B cell (primary cell): Measurements from ENCODE around the gene CEL. TPM values are rescaled to one million over a fixed set of nuclear protein-coding genes. Genes with fewer than 3 reads are reported as not detected.

Source experiments
- ATAC-seq: fragments of 200-7000 bp; cut with Tn5 transposase; one replicate; pipeline ENCODE4 v1.10.0; 2021; ENCODE audit warnings: low read depth, mild to moderate bottlenecking, moderate number of reproducible peaks, moderate library complexity
- CTCF ChIA-PET: fragments of 350-600 bp; sonication (Branson Sonifier 250); formaldehyde crosslinking; loops from one replicate; lab custom pipeline; 2021; ENCODE audit warnings: antibody characterized with exemption, inconsistent platforms; lab: Charles Lee
- POLR2A ChIA-PET: fragments of 350-600 bp; sonication (Branson Sonifier 250); formaldehyde crosslinking; loops from one replicate; lab custom pipeline; 2021; ENCODE audit warnings: antibody characterized with exemption; lab: Charles Lee
- DNase-seq: peaks from one replicate; pipeline ENCODE4 v3.0.0; 2013
- H2AFZ ChIP-seq: 2 replicates; pipeline ENCODE4 v1.6.1; 2012; ENCODE audit warnings: mild to moderate bottlenecking, low read depth, low read length; ENCODE audit not compliant: insufficient read depth, poor library complexity, severe bottlenecking
- H3K27ac ChIP-seq, 2 donors: 1 replicate in 1 of 2; 2 replicates in 1 of 2; pipeline ENCODE4 v1.5.1; 2012 to 2013; ENCODE audit warnings: low read length in 2 of 2, mild to moderate bottlenecking in 2 of 2, moderate library complexity in 1 of 2
- H3K27me3 ChIP-seq, 4 experiments: fragments of 200-600 bp in 1 of 4; sonication (generic) in 1 of 4; replicated peaks in 1 of 4; 1 replicate in 2 of 4; 2 replicates in 2 of 4; pipeline versions ENCODE4 v1.6.1 to v1.7.0; 2013 to 2016; ENCODE audit warnings: low read length in 3 of 4, mild to moderate bottlenecking in 2 of 4, mixed read lengths in 1 of 4, moderate library complexity in 1 of 4; ENCODE audit not compliant: insufficient read depth in 4 of 4, control insufficient read depth in 3 of 4; ENCODE audit errors: control extremely low read depth in 1 of 4
- H3K36me3 ChIP-seq, 2 experiments: replicated peaks in 1 of 2; 1 replicate in 1 of 2; 2 replicates in 1 of 2; pipeline versions ENCODE4 v1.6.1 to v1.7.1; 2013; ENCODE audit warnings: low read length in 1 of 2; ENCODE audit not compliant: insufficient read depth in 2 of 2, control insufficient read depth in 1 of 2; ENCODE audit errors: control extremely low read depth in 1 of 2, extremely low read depth in 1 of 2
- H3K4me1 ChIP-seq, 2 donors: fragments of 200-600 bp in 1 of 2; sonication (generic) in 1 of 2; 1 replicate in 1 of 2; 2 replicates in 1 of 2; pipeline versions ENCODE4 v1.5.1 to v1.6.1; 2013 to 2017; ENCODE audit warnings: low read length in 2 of 2; ENCODE audit not compliant: control insufficient read depth in 2 of 2, insufficient read depth in 2 of 2
- H3K4me2 ChIP-seq: replicated peaks from 2 replicates; pipeline ENCODE3; 2012; ENCODE audit warnings: mild to moderate bottlenecking, low read depth, low read length; ENCODE audit not compliant: poor library complexity, severe bottlenecking
- H3K4me3 ChIP-seq, 5 experiments: fragments of 200-600 bp in 1 of 5; sonication (generic) in 1 of 5; 1 replicate in 3 of 5; 2 replicates in 2 of 5; pipeline versions ENCODE4 v1.5.1 to v1.7.0; 2011 to 2016; ENCODE audit warnings: low read length in 4 of 5, mild to moderate bottlenecking in 4 of 5, low read depth in 2 of 5, control low read depth in 1 of 5, moderate library complexity in 1 of 5; ENCODE audit not compliant: insufficient read depth in 1 of 5; ENCODE audit errors: control extremely low read depth in 1 of 5, extremely low read depth in 1 of 5
- H3K79me2 ChIP-seq: fragments of 200-600 bp; sonication (generic); one replicate; pipeline ENCODE4 v1.6.0; 2016; ENCODE audit warnings: low read length; ENCODE audit not compliant: control insufficient read depth, insufficient read depth
- H3K9ac ChIP-seq: fragments of 200-600 bp; sonication (generic); 2 replicates; pipeline ENCODE4 v1.6.1; 2017; ENCODE audit warnings: mild to moderate bottlenecking, low read length, moderate library complexity
- H3K9me3 ChIP-seq, 3 donors: one replicate each; pipeline versions ENCODE4 v1.6.1 to v1.7.1; 2013; ENCODE audit warnings: low read length in 2 of 3; ENCODE audit not compliant: control insufficient read depth in 2 of 3, insufficient read depth in 1 of 3; ENCODE audit errors: control extremely low read depth in 1 of 3
- H4K20me1 ChIP-seq: 2 replicates; pipeline ENCODE4 v1.6.0; 2012; ENCODE audit warnings: mild to moderate bottlenecking, low read length; ENCODE audit not compliant: insufficient read depth, control insufficient read depth, poor library complexity, severe bottlenecking
- H3K27ac Mint-ChIP-seq: one replicate; pipeline ENCODE4 v1.8.0; 2021; ENCODE audit warnings: mixed read lengths
- H3K27me3 Mint-ChIP-seq: one replicate; pipeline ENCODE4 v1.8.0; 2021; ENCODE audit warnings: mixed read lengths
- H3K4me1 Mint-ChIP-seq: one replicate; pipeline ENCODE4 v1.8.0; 2021; ENCODE audit warnings: mixed read lengths
- H3K4me3 Mint-ChIP-seq: one replicate; pipeline ENCODE4 v1.8.0; 2021; ENCODE audit warnings: mixed read lengths
- H3K9me3 Mint-ChIP-seq: one replicate; pipeline ENCODE4 v1.8.0; 2022; ENCODE audit warnings: mixed read lengths; ENCODE audit not compliant: insufficient read depth
- CTCF ChIP-seq: fragments of 200-600 bp; IDR thresholded peaks from one replicate; pipeline ENCODE4 v1.8.0; 2022; ENCODE audit warnings: antibody characterized with exemption, mild to moderate bottlenecking
- EZH2 ChIP-seq: IDR thresholded peaks from 2 replicates; pipeline ENCODE4 v1.6.1; 2012; ENCODE audit warnings: borderline replicate concordance, low read depth, mild to moderate bottlenecking, moderate library complexity, low read length; ENCODE audit not compliant: insufficient read depth, poor library complexity, severe bottlenecking
- WGBS: methylation state at CpG from one replicate; pipeline ENCODE4 v1.1.5; 2013; ENCODE audit warnings: missing lambda C conversion rate; ENCODE audit not compliant: insufficient coverage; 5-methylcytosine and 5-hydroxymethylcytosine counted together
- intact Hi-C: fragments of 100-400 bp; cut with micrococcal nuclease; formaldehyde crosslinking; loops from one replicate; pipeline ENCODE4 v1.10.0; 2022
- polyA plus RNA-seq: library from polyadenylated mRNA; depleted of rRNA; stranded (reverse); fragments of >200 nt; gene quantifications from 2 replicates; pipeline ENCODE4 v1.2.3, GENCODE V29; 2012
- total RNA-seq, 2 donors: library from RNA; stranded (reverse); fragments of 120-200 nt in 1 of 2; gene quantifications; 1 replicate in 1 of 2; 2 replicates in 1 of 2; pipeline versions ENCODE4 v1.2.3 to v1.2.4, GENCODE V29; 2013 to 2022

Gene CEL
- total and polyA plus RNA-seq, 2 donors (not counting 1 experiment from before 2014, with no cell fraction given), result 0.51 to 0.57 TPM

- Mint-ChIP-seq H3K4me1 (peaks cover 72% of the 10 kb centered on the region), H3K9me3 (no peaks in the 10 kb centered on the region), H3K27me3 (no peaks in the 10 kb centered on the region), H3K4me3 (peak overlapping the region; percentile 34), H3K27ac (peak overlapping the region; percentile 67)
- Histone ChIP-seq H3K4me2 (peak overlapping the region; percentile 65), H3K79me2 (peaks cover 82% of the 10 kb centered on the region), H4K20me1 (peaks cover 73% of the 10 kb centered on the region), H3K36me3 (peaks cover 0 to 3% of the 10 kb centered on the region in 2 experiments), H3K4me1 (peaks cover 58 to 71% of the 10 kb centered on the region in 2 donors), H2AFZ (no peak overlapping the region), H3K9ac (no peak overlapping the region), H3K27me3 (no peaks in the 10 kb centered on the region), H3K27ac (no peak overlapping the region), H3K4me3 (no peak overlapping the region), H3K9me3 (no peaks in the 10 kb centered on the region)
- DNase-seq (no peak), ATAC-seq (no peak)
- ChIA-PET POLR2A (interaction anchor here (0.9 to 3.3 kb wide), 6 partner anchors 10 to 33 kb away, joined by 3 to 21 read pairs (median 6); no protein-coding TSS in a partner anchor), CTCF (interaction anchor here (1.1 to 26.5 kb wide), 6 partner anchors 11 to 94 kb away, joined by 3 to 599 read pairs (median 6); no protein-coding TSS in a partner anchor)
- intact Hi-C loops, result loop anchor here (10.0 kb wide), 1 partner anchor 358 kb away; the partner anchor contains the start of gene SLC2A6
- WGBS, result 87% methylated on average over 20 of the region's 20 CpGs
- TF ChIP-seq EZH2, result no peak
- TF ChIP-seq CTCF, result no peak
These were observed 54.8 kb downstream of the CEL start for GRCh38 chr9:133116346-133117231.
